Lower leg skin (tissue), 3 donors: ENCODE results near the gene PLOD3.

ENCODE experiments used
- POLR2A ChIP-seq, 2 donors: fragments of 450-650 bp; IDR thresholded peaks; one replicate each; pipeline ENCODE4 v1.6.1; 2016 to 2017; ENCODE audit warnings: antibody characterized with exemption in 2 of 2, mild to moderate bottlenecking in 1 of 2, moderate library complexity in 1 of 2
- TF ChIP-seq, protein P1 (sequence below), 3 donors: fragments of 450-650 bp; IDR thresholded peaks; one replicate each; pipeline ENCODE4 v1.5.1; 2016; ENCODE audit warnings: antibody characterized with exemption in 3 of 3, mild to moderate bottlenecking in 3 of 3, moderate library complexity in 2 of 3

DNA sequence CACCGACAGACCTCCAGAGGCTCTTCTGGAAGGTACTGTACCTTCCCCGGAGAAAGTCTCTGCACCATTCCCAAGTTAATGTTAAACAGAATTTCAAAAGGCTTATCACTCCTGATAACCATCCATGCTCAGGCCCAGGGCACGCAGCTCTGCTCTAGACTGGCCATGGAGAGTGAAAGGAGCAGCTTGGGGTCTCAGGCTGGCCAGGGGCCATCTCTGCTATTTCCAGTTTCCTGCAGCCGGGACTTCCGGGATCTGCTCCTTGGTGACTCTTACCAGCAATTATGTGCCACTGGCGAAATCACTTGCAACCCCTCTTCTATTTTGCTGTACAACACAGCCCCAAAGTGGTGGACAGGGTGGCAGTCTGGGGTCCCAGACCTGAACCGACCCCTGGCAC, 14.3 kb upstream of the PLOD3 start:
- no peak for TF ChIP-seq POLR2A (IDR thresholded peaks at IDR 0.05)
- TF ChIP-seq, protein P1, sequence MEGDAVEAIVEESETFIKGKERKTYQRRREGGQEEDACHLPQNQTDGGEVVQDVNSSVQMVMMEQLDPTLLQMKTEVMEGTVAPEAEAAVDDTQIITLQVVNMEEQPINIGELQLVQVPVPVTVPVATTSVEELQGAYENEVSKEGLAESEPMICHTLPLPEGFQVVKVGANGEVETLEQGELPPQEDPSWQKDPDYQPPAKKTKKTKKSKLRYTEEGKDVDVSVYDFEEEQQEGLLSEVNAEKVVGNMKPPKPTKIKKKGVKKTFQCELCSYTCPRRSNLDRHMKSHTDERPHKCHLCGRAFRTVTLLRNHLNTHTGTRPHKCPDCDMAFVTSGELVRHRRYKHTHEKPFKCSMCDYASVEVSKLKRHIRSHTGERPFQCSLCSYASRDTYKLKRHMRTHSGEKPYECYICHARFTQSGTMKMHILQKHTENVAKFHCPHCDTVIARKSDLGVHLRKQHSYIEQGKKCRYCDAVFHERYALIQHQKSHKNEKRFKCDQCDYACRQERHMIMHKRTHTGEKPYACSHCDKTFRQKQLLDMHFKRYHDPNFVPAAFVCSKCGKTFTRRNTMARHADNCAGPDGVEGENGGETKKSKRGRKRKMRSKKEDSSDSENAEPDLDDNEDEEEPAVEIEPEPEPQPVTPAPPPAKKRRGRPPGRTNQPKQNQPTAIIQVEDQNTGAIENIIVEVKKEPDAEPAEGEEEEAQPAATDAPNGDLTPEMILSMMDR (IDR thresholded peaks at IDR 0.05) = no peak
